Right atrium auricular region (tissue), 2 donors: ENCODE measurements around the gene CSMD2. TPM values are rescaled to one million over a fixed set of nuclear protein-coding genes. Genes with fewer than 3 reads are reported as not detected.
A peak's percentile ranks its signal among the peaks of the same experiment; 100 is the strongest.

ENCODE experiments used
- DNase-seq: peaks from one replicate; pipeline ENCODE4 v3.0.0-alpha.2; 2019; ENCODE audit warnings: low spot score
- H3K27ac ChIP-seq, 2 donors: fragments of 200-600 bp; sonication (generic); 1 replicate in 1 of 2; 2 replicates in 1 of 2; pipeline ENCODE4 v1.5.1; 2016 to 2019
- H3K27me3 ChIP-seq, 2 donors: fragments of 200-600 bp; sonication (generic); one replicate each; pipeline versions ENCODE4 v1.5.1 to v1.6.0; 2017 to 2019
- H3K36me3 ChIP-seq: fragments of 200-600 bp; sonication (generic); one replicate; pipeline ENCODE4 v1.5.1; 2016
- H3K4me1 ChIP-seq, 2 donors: fragments of 200-600 bp; sonication (generic); one replicate each; pipeline versions ENCODE4 v1.5.1 to v1.6.0; 2017 to 2019
- H3K4me3 ChIP-seq, 2 donors: fragments of 200-600 bp; sonication (generic); 1 replicate in 1 of 2; 2 replicates in 1 of 2; pipeline ENCODE4 v1.5.1; 2017 to 2019; ENCODE audit warnings: mild to moderate bottlenecking in 1 of 2, moderate library complexity in 1 of 2
- H3K9me3 ChIP-seq, 2 donors: fragments of 200-600 bp; sonication (generic); one replicate each; pipeline ENCODE4 v1.5.1; 2019
- total RNA-seq, 2 donors: library from RNA; depleted of rRNA; stranded (reverse); fragments of >200 nt; gene quantifications; one replicate each; pipeline ENCODE4 v1.1.0, GENCODE V29; 2016
- TF ChIP-seq, protein P1 (sequence below), 2 donors: fragments of 200-600 bp; sonication (generic); IDR thresholded peaks; one replicate each; pipeline ENCODE4 v1.5.1; 2019; ENCODE audit warnings: antibody characterized with exemption in 2 of 2

CSMD2 gene
- total RNA-seq, 2 donors from 2014 or later, result 0.39 to 0.44 TPM

DNA sequence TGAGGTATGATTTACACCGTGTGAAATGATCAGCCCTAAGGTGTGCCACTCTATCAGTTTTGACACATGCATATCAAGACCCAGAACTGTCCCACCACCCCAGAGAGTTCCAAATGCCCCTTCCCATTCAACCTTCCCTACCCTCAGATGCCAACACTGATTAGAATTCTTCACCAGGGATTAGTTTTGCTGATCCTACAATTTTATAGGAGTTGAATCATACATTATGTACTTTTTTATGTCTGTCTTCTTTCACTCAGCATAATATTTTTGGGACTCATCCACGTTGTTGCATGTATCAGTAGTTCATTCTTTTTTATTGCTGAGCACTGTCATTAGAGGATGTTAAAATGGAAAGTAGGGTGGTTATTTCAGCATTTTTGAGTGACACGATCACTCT, 514.3 kb downstream of the CSMD2 start:
- no peak overlapping the region for H3K4me3 ChIP-seq
- no peak for DNase-seq
- H3K4me1 ChIP-seq, result peaks cover 0 to 9% of the 10 kb centered on the region in 2 donors
- no peaks in the 10 kb centered on the region for H3K36me3 ChIP-seq
- no peaks in the 10 kb centered on the region for H3K9me3 ChIP-seq
- no peak overlapping the region for H3K27ac ChIP-seq
- no peaks in the 10 kb centered on the region for H3K27me3 ChIP-seq
- TF ChIP-seq, protein P1, sequence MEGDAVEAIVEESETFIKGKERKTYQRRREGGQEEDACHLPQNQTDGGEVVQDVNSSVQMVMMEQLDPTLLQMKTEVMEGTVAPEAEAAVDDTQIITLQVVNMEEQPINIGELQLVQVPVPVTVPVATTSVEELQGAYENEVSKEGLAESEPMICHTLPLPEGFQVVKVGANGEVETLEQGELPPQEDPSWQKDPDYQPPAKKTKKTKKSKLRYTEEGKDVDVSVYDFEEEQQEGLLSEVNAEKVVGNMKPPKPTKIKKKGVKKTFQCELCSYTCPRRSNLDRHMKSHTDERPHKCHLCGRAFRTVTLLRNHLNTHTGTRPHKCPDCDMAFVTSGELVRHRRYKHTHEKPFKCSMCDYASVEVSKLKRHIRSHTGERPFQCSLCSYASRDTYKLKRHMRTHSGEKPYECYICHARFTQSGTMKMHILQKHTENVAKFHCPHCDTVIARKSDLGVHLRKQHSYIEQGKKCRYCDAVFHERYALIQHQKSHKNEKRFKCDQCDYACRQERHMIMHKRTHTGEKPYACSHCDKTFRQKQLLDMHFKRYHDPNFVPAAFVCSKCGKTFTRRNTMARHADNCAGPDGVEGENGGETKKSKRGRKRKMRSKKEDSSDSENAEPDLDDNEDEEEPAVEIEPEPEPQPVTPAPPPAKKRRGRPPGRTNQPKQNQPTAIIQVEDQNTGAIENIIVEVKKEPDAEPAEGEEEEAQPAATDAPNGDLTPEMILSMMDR (IDR thresholded peaks at IDR 0.05), result no peak

DNA sequence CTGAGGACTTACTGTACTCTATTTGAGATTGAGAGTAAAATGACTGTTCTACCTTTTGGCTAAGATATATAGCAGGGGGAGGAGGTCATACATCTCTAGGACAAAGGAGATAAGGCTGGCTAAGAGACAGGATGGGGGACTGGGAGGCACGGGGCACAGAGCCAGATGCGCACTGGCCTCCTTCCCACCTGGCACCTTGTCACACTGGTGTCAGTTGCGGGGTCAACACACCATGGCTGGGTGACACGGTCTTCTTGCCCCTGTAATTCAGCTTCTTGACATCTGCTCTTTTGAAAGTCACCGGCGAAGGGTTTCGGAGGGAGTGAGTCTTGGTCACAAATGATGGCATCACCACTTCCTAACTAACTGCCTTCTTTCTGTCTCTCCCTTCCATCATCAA, 515.3 kb downstream of the CSMD2 start:
- DNase-seq, result no peak
- no peaks in the 10 kb centered on the region for H3K4me1 ChIP-seq
- no peaks in the 10 kb centered on the region for H3K9me3 ChIP-seq
- H3K36me3 ChIP-seq, result no peaks in the 10 kb centered on the region
- TF ChIP-seq, protein P1 (IDR thresholded peaks at IDR 0.05), result no peak
- no peaks in the 10 kb centered on the region for H3K27me3 ChIP-seq
- no peak overlapping the region for H3K27ac ChIP-seq
- H3K4me3 ChIP-seq, result no peak overlapping the region

DNA sequence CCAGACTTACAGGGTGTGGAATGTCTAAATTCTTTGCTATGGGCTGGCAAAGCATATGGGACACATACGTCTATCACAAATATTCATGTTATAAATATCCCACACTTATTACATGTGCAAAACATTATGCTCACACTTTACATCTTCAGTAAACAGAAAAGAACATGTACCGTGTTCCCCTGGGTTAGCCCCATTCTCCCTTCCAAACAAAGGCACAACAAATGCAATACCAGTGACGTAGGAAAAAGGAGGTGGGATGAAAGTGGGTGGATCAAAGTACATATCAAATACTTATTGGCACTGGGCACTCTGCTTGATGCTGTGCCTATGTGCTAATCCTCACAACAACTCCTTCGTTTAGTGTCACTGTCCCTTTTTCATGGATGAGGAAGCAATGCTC, 521.8 kb downstream of the CSMD2 start:
- Histone ChIP-seq H3K27me3 (no peaks in the 10 kb centered on the region), H3K36me3 (no peaks in the 10 kb centered on the region), H3K27ac (no peak overlapping the region), H3K9me3 (no peaks in the 10 kb centered on the region), H3K4me1 (no peaks in the 10 kb centered on the region), H3K4me3 (no peak overlapping the region)
- TF ChIP-seq, protein P1 (IDR thresholded peaks at IDR 0.05), result no peak
- no peak for DNase-seq

DNA sequence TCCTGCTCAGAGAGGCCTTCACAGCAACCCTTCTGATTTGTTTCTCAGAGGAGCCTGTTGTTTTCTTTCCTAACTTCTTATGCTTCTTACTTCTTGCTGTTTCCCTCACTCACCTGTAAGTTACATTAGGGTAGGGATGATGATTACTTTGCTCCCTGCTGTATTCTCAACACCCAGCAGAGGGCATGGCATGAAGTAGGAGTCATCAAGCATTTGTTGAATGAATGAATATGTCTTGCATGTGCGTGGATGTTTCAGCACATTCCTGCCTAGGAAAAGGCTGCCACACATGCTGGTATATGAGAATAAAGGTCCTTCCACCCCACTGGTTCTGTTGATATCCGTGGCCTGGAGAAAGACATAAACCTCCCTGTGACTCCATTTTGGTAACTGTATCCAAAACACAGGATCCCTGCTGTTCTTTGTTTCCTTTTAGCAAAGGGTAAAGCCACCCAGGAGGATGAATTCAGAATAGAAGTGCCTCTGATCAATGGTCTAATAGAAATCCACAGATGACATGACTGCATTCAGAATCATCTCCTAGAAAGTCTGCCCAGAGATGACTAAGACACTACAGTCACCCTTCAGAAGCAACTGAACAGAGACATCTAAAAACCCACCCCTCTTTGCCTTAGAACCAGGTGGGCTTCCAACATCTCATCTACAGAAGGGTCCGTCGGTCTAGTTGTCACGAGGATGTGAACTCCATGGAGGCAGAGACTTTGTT, 523.8 kb downstream of the CSMD2 start:
- DNase-seq, result no peak
- Histone ChIP-seq H3K36me3 (no peaks in the 10 kb centered on the region), H3K27ac (no peak overlapping the region), H3K9me3 (no peaks in the 10 kb centered on the region), H3K27me3 (no peaks in the 10 kb centered on the region), H3K4me1 (no peaks in the 10 kb centered on the region), H3K4me3 (no peak overlapping the region)
- TF ChIP-seq, protein P1 (IDR thresholded peaks at IDR 0.05), result peak; percentile 19 to 45

DNA sequence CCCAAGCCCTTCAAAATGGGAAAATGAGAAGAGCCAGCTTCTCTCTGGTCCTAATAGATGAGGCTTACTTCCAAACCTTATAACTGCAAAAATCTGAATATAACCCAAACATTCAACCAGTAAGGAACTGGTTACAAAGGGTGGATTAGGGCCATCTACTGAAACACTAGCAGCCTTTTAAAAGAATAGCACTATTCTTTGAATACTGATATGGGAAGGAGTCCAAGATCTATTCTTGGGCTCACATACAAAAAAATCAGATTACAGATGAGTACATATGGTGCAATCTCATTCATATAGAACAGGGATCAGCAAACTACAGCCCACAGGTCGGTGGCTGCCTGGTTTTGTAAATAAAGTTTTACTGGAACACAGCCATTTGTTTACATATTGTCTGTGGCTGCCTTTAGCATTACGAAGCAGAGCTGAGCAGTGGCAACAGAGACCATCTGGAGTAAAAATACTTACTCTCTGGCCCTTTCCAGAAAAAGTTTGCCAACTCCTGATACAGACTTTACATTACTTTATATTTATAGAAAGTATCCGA, 524.8 kb downstream of the CSMD2 start:
- TF ChIP-seq, protein P1 (IDR thresholded peaks at IDR 0.05), result no peak
- H3K4me3 ChIP-seq, result no peak overlapping the region
- H3K27ac ChIP-seq, result no peak overlapping the region
- H3K9me3 ChIP-seq, result no peaks in the 10 kb centered on the region
- H3K36me3 ChIP-seq, result no peaks in the 10 kb centered on the region
- H3K4me1 ChIP-seq, result peaks cover 0 to 2% of the 10 kb centered on the region in 2 donors
- H3K27me3 ChIP-seq, result no peaks in the 10 kb centered on the region
- DNase-seq, result no peak
